LNCaP clone FGC (cell line): ENCODE data around the gene SLC30A5.
A peak's percentile ranks its signal among the peaks of the same experiment; 100 is the strongest.
"Not testable (repeated sequence)": the region's sequence is repeated elsewhere in the genome, so short reads cannot be mapped to it uniquely, and the experiment has no call there.

Source experiments
- DNase-seq: peaks from one replicate; pipeline ENCODE4 v3.0.0-alpha.2; 2011; ENCODE audit warnings: low read depth
- H3K4me3 ChIP-seq: 2 replicates; pipeline ENCODE4 v1.5.1; 2011; ENCODE audit warnings: mild to moderate bottlenecking, low read depth, low read length, control low read depth
- CTCF ChIP-seq: IDR thresholded peaks from 2 replicates; pipeline ENCODE4 v1.5.1; 2012; ENCODE audit warnings: mild to moderate bottlenecking; ENCODE audit not compliant: control insufficient read depth, insufficient read depth; ENCODE audit errors: extremely low read depth

Gene SLC30A5

GRCh38 chr5:69103521-69103920 lies 9.7 kb downstream of the SLC30A5 start:
- DNase-seq: no peak
- no peak for TF ChIP-seq CTCF
- no peak overlapping the region for H3K4me3 ChIP-seq

GRCh38 chr5:69105996-69106906 lies 12.4 kb downstream of the SLC30A5 start:
- no peak for TF ChIP-seq CTCF
- DNase-seq: no peak
- H3K4me3 ChIP-seq: no peak overlapping the region

- DNase-seq, H3K4me3 ChIP-seq: not testable (repeated sequence)
These were observed 14.6 kb downstream of the SLC30A5 start for GRCh38 chr5:69108367-69108766.

- DNase-seq: no peak
- no peak overlapping the region for H3K4me3 ChIP-seq
- no peak for TF ChIP-seq CTCF
These were observed 20.0 kb downstream of the SLC30A5 start for GRCh38 chr5:69113851-69114250.

- no peak for DNase-seq
- no peak overlapping the region for H3K4me3 ChIP-seq
- no peak for TF ChIP-seq CTCF
These were observed 21.7 kb downstream of the SLC30A5 start for GRCh38 chr5:69115526-69115925.

- DNase-seq: peak; percentile 8
- no peak for TF ChIP-seq CTCF
- no peak overlapping the region for H3K4me3 ChIP-seq
These were observed 35.6 kb downstream of the SLC30A5 start for GRCh38 chr5:69129413-69129812.

- no peak for DNase-seq
- no peak overlapping the region for H3K4me3 ChIP-seq
- TF ChIP-seq CTCF: no peak
These were observed 36.4 kb downstream of the SLC30A5 start for GRCh38 chr5:69130241-69130640.
